COLO668 (cell line): ENCODE measurements around the gene ITPK1.

Experiments
- DNase-seq: peaks from one replicate; lab custom pipeline; 2025; ENCODE audit not compliant: unreplicated experiment; lab: John Stamatoyannopoulos, UW

Gene ITPK1

DNA sequence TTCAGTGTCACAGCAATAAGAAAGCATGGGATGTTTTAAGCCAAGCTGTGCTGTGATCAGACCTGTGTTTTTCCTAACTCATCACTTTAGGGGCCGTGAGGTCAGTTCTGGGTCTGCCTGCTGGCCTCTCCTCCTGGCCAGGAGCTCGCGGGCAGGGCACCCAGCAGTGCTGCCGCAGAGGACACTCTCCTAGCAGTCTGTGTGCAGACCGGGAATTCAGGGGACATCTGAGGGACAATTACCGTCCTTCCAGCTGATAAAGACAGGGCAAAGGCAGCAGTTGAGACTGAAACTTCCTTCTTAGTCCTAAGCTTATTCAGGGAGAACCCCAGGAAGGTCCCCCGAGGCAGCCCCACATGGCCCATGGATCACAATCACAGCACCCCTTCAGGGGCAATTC lies 103.2 kb downstream of the ITPK1 start:
- DNase-seq, result no peak

DNA sequence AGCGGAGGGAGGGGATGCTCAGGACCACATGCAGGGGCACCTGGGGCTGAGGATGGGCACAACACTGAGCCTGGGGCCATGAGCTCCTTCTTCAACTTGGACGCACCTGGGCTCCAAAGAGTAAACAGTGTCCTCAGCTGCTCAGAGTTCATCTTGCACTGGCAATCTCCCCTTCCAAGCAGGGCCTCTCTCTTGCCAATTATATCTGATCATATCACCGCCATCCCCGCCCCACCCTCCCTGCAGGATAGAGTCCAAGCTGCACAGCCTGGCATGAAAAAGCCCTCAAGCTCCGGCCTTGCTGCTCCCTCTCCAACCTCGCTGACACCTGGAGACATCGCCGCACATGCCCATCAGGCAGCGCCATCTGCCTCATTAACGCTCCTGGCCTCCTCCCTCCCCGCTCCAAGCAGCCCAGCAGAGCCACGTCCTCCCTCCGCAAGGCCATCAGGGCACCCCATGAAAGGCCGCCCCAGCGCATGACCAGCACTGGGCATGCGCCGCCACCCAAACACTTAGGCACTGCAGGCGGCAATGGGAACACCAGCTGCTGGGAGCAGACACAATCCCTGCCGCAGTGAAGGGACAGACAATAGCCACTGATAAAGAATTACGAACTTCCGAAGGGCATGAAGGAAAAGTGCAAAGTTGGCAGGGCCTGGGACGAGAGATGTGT lies 103.9 kb downstream of the ITPK1 start:
- DNase-seq, result peak; percentile 88

DNA sequence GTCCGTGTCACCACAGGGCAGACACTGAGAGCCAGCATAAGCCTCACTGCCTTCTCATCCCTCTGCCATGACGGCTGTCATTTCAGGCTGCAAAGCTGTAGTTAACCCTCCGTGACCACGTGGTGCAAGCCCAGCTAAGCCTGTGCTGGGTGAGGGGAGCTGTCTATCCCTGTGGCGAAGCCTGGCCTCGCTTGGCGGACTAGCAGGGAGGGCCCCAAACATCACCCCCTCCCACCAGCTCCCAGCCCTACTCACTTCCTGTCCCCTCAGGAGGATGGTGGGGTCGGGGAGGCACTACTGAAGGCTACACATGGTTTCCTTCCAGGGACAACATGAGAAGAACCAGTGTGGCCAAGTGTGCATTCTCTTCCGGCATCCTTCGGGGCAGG lies 104.6 kb downstream of the ITPK1 start:
- DNase-seq, result no peak

DNA sequence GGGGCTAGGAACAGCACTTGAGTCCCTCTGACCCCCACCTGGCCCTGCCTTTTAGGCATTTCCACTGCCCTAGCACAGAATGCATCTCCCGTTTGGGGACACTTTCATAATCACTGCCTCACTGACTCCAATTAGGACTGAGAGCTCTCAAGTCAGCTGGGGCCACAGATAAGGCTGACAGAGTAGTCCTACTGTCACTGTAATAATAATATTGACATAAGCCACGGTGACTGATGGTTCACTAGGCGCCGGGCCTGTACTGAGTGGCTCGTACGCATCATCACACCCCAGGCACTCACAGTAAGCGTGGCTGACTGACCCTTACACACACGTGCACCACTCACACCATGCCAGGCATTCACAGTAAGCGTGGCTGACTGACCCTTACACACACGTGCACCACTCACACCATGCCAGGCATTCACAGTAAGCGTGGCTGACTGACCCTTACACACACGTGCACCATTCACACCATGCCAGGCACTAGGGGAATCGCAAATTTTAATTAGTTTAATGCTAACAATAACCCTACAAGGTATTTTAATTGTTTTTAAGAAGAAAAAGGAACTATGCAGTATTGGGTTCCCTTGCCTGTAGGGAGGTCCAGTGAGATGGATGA lies 105.1 kb downstream of the ITPK1 start:
- peak; percentile 74 for DNase-seq

DNA sequence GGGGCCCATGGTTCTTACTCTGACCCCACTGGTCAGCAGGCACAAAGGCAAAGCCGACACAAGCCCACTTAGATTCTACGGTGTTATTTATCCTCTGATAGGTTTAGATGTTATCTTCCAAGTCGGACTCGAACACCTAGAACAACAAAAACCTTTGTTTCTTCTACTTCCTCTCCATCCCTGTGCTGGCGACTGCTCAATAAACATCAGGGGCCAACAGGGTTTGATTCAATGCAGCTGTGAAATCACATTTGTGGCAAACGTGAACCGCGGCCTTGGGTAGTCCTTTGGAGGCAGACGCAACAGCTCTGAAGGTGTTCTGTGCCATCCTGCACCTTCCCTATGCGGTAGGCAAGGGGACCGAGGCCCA lies 105.6 kb downstream of the ITPK1 start:
- DNase-seq, result no peak

DNA sequence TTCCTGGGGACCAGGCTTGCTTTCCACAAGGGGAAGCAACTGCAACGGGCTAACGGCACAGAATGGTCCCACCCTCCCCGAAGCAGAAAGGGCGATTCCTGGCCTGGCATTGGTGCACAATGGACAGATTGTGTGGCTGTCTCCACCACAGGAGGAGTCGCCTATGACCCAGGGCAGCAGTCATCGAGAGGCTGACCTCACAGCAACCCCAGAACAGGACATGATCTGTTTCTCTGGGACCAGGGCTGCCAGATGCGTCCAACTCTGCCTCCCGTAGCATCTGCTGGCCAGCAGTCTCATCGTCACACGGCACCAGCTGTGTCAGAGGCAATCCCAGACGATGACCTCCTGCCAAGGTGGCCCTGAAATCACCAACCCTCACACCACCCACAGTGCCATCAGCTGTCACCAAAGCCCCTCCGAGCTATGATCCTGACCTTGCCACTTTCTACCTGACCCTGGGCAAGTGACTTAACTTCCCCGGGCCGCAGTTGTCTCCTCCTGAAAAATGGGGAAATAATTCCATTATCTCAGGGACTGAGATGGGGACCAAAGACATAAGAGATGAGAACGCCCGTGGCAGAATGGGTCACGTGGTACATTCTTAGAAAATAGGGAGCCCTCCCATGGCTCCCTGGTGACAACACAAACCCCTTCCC lies 106.1 kb downstream of the ITPK1 start:
- no peak for DNase-seq

DNA sequence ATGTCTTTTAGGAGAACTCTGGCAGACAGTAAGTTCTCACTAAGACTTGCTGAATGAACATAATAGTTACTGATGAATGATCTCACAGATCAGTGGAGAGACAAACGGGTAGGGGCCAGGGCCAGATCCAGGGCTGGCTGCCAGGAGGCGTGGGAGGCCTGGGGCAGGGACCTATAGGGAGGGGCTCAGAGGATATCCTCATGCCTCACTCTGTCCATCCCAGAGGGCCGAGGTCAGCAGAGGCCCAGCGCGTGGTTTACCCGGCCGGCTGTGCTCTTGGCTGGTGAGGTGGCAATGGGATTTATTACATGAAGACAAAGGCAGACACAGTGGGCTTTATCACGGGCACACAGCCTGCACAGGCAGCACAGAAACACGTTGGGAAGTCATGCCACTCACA lies 107.3 kb downstream of the ITPK1 start:
- no peak for DNase-seq

DNA sequence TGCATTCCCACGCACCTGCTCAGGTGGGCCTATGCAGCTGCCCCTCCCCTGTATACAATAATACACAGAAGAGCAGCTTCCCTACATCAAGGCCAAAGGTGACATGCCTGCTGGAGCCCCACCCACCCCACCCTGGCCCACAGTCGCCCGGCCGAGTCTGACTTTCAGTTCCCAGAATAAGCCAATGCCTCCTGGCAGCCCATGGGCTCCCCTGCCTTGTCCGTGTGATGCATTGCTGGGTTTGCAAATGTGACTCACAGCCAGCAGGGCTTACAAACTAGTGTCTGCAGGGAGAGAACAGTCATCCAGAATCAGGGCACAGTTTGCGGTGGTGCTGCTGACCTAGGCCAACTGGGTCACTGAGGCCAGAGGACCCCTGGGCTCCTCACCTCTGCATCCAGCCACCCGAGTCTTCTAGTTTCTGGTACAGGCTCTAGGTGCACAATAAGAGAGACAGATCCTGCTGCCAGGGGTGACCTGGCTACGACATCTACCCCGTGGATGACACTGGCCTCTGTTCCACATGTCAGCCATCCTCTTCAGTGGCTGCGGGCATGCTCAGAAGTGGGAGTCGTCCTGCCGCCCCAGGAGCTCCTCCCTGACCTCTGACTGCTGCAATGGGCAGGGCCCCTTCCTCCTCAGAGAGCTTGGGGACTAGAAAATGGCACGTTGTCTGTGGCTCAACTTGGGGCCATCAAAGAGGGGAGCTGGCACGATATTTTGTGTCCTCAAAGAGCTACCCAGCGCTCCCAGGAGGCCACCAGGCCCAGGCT lies 108.3 kb downstream of the ITPK1 start:
- DNase-seq, result no peak

DNA sequence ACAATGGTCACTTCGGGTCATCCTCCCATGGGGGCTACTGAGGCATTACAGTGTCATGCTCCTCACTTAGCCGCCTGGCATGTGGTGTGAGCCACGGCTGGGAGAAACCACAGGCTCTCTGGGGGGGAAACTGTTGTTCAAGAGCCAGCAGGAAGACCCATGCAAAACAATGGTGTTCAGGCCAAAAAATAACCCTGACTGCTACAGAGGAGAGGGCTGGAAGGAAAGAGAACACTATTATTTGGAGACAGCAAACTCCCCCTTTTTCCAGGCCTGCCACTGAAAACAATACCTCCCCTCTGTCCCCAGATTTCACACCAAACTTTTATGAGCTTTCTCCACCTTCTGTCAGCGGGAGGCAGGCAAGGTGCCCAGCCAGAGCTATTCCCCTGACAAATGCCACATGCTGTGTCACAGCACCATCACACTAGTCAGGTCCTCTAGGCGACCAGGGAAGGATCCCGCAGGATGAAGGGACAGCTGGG lies 109.1 kb downstream of the ITPK1 start:
- no peak for DNase-seq

DNA sequence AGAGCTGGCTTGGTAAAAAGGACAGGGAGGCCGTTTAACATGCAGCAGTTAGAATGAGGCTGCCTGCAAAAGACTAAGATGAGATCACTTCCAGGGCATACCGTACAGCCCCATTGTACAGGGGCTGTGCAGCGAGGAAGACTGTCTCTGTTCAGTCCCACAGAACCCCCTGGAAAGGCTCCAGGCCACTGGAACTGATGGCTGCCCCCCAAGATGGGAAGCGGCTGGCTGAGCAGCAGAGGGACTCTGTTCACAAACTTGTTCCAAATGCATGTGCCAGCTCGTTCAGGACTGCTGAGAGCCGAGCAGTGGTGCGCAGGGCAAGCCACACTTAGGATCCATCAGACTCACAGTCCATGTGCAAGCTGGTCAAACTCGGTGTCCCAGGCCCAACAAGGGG lies 109.9 kb downstream of the ITPK1 start:
- no peak for DNase-seq

DNA sequence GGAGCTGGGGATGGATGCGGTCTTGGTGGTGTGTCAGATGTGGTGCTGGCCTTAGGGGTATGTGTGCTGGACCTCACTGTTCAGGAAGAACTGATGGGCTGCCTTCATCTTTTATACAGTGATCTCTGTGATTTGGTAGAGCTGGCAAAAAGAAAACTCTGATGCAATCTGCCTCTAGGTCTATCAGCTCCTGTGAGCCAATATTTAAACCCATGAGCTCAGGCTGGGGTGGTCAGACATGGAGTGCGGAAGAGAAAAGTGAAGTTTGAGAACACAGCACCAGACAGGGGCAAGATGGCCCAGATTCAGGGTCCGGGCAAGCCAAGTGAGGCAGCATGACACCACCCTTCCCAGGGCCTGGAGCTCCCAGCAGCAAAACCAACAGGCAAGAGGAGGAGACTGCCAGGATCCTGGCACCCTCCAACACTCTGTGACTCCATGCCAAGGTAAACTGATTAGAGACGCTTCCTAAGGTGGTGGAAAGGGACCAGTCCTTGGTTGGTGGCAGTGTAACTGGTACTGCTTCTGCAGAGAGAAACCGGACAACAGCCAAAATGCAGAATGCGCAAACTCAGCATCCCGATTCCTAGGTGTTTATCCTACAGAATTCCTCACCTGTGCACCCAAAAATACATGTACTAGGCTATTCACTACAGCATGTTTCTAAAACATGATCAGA lies 110.5 kb downstream of the ITPK1 start:
- no peak for DNase-seq

DNA sequence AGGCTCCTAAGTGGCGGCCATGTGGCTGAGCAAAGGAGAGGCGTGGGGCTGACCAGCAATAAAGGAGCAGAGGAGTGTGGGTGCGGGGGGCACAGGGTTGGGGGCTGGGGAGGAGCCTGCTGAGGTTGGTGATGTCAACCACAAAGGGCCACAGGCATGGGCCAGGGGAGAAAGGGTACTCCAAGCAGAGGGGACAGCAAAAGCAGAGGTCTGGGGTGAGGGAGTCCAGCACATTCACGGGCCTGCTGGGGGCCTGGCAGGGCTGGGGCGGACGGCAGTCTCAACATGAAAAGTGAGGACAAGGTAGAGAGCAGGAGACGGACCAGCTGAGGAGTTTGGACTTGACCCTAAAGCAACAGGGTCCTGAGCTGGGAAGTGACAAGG lies 111.0 kb downstream of the ITPK1 start:
- no peak for DNase-seq

DNA sequence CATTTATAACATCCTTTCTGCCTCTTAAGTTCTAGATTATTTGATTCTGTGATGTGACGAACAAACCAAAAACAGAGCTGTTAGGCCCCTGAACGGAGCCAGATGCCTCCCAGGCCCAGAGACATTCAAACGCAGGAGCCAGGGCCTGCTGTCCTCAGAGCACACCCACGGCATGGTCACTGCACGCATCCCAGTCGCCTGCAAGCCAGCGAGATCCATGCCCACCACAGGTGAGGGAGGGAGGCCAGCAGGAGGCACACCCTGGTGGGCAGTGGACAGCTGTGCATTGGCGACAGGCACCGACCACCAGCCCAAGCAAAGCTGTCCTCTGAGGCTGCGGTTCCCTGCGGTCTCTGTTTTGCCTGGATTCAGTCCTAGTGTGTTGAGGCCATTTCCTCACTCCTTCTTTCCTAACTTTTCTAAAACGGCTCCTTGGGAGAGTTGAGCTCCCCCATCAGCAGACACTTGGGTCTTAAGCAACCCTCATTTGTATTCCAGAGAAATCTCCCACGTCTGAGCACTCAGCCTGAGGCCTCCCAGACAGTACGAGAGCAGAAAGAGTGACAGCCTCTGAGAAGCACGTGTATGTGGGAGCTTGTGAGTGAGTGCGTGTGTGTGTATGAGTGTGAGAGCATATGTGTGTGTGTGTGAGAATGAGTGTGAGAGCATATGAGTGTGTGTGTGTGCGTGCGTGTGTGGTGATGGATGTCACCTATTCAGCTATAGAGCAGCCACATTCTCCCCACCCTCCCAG lies 111.6 kb downstream of the ITPK1 start:
- no peak for DNase-seq

DNA sequence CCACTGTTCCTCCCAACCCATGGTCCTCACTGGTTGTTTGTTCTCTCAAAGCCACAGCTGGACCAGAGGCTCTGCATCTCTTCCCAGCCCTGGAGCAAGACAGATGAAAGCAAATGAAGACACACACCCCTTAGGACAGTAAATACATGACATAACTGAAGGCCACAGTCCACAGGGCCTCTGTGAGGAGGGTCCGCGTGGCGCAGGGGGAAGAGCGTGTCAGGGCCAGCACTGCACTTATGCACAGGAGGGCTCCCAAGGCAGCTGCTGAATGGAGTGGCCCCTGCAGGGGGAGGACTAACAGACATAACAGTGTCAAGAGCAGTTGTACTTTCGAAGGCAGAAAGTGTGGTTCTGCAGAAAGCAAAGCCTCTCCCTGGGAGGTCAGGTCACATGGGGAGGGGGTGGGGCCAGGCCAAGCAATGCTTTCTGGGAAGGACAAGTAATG lies 112.8 kb downstream of the ITPK1 start:
- no peak for DNase-seq

DNA sequence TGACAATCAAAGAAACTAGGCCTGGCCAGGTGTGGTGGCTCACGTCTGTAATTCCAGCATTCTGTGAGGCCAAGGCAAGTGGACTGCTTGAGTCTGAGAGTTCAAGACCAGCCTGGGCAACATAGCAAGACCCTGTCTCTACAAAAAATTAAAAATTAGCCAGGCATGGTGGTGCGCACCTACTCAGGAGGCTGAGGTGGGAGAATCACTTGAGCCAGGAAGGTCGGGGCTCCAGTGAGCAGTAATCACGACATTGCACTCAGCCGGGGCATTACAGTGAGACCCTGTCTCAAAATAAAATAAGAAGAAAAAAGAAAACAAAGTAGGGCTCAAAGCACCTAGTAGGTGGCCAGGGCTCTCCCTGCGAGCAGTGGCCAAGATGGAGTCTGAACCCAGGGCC lies 113.7 kb downstream of the ITPK1 start:
- DNase-seq, result no peak

DNA sequence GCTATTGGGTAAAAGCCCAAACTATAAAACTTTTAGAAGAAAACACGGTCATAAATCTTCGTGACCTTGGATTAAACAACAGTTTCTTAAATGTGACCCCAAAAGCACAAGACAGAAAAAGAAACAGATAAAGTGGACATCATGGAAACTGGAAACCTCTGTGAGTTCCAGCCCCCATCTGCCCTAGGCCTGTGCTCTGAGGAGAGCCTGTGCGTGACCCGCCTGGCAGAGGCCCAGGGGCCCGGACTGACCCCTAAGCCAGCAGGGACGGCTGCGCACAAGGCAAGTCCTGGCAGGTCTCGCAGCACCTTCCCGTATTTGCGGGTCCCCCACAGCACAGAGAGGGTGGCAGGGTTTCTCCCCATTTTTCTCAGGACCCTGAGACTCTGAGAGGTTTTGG lies 116.8 kb downstream of the ITPK1 start:
- no peak for DNase-seq

DNA sequence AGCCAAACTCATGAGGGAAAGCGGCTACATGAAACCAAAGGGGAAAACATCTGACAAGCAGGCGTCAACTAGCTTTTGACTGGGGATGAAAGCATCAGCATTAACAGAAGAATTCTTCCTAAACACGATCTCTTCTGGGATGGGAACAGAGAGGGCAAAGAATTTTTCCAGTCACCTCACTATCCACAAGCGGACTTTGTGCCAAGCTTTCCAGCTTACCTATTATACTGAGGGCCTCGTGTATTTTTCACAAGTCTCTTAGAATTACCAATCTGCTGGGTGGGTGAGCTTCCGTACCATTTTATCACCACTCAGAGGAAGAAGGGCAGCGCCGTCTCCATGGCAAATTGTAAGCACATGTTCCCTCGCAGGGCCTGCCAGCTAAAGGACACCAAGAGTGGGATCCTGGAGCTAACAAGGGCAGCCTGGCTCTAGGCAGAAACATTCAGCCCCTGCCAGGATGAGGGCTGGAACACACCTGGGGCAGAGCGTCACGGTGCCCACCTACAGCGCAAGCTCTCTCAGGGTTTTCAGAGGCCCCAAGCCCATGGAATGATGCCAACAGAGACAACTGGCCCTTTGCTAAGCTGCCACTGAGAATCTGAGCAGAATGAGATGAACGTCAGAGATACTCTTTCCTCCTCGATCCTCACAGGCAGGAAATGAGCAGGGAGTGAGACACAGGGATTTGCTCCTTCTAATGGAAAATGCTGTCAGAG lies 118.2 kb downstream of the ITPK1 start:
- DNase-seq, result no peak

DNA sequence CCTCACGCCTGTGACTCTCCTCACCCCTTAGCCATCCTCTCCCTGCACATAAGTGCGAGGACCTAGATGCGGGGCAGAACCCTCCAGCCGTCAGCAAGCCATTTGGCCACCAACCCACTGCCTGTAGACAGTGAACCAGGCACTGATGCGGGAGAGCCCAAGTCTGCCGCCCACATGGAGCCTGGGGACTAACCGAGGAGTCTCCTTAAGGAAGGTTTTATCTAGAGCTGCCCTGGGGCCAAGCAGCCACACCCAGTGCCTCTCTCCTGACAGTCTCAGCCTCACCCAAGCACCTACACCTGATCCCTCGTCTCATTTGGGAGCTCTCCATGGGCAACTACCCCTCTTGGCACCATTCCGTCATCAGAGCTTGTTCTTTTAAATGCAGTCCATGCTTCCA lies 120.1 kb downstream of the ITPK1 start:
- DNase-seq, result no peak

DNA sequence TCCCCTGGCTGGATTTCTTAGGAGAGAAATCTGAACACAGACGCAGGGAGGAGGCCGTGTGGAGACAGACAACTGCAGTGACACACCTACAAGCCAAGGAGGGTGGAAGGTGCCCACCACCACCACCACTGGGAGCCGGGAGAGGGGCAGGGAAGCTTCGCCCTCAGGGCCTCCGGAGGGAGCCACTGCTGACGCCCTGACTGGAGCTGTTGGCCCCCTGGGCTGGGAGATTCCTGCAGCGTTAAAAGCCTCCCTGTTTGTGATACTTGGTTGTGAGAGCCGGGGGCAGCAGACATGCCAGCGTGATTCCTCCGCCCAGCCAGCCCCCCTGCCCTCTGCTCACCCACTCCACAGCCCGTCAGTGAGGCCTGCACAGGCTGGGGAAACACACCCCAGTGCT lies 120.8 kb downstream of the ITPK1 start:
- no peak for DNase-seq

DNA sequence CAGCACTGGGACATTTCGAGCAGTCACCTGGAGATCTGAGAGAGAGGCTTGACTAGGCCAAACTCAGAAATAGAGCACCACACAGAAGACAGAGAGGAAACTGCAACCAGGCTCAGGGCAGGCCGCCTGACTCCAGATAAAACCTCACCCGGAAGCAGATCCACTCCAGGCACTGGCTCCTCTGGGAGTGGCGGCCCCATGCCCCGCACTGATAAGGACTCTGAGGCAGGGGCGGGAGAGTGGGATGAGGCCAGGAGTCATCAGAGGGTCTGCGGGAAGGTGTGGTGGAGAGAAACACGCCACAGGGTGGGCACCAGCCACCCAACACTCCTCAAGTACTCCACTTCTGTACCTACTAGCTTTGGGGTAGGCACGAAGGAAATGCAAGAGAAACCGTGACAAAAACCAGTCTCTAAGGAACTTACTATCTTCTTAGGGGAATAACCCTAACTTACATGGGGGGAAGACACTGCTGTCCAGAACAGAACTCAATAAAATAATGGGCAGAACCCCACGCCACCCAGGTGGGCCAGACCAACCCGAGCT lies 121.5 kb downstream of the ITPK1 start:
- DNase-seq, result no peak
